G401 (cell line): ENCODE measurements around the gene KSR1. TPM values are rescaled to one million over a fixed set of nuclear protein-coding genes. Genes with fewer than 3 reads are reported as not detected.

ENCODE experiments used
- DNase-seq: peaks from one replicate; pipeline ENCODE4 v3.0.0-alpha.2; 2015; ENCODE audit warnings: low spot score
- in situ Hi-C: cut with HindIII; loops from 2 replicates; pipeline ENCODE4 v1.10.0; 2016; ENCODE audit warnings: low sequenced_read_pairs, mixed read lengths
- total RNA-seq: library from RNA; depleted of rRNA; stranded (reverse); fragments of >200 nt; shearing (Covaris generic); gene quantifications from 2 replicates; pipeline ENCODE4 v1.2.3, GENCODE V29; 2014

The KSR1 gene
- total RNA-seq, 1 experiment from 2014 or later = 6.0 TPM

- DNase-seq = no peak
- in situ Hi-C loops = no loop called here
Observed at GRCh38 chr17:27605409-27605808, 149.2 kb downstream of the KSR1 start.

GRCh38 chr17:27607521-27608091 lies 151.4 kb downstream of the KSR1 start:
- no peak for DNase-seq
- in situ Hi-C loops = no loop called here

- in situ Hi-C loops = no loop called here
Observed at GRCh38 chr17:27608328-27609230, 152.3 kb downstream of the KSR1 start.

GRCh38 chr17:27609611-27610303 lies 153.5 kb downstream of the KSR1 start:
- in situ Hi-C loops = no loop called here
- peak; percentile 30 for DNase-seq

More at GRCh38 chr17:27608328-27609230, 152.3 kb downstream of the KSR1 start:
- no peak for DNase-seq

- in situ Hi-C loops = no loop called here
- DNase-seq = no peak
Observed at GRCh38 chr17:27610304-27610677, 154.0 kb downstream of the KSR1 start.

- no peak for DNase-seq
- in situ Hi-C loops = no loop called here
Observed at GRCh38 chr17:27612160-27612770, 156.0 kb downstream of the KSR1 start.

GRCh38 chr17:27613433-27613832 lies 157.2 kb downstream of the KSR1 start:
- DNase-seq = no peak
- in situ Hi-C loops = no loop called here

GRCh38 chr17:27615121-27615520 lies 158.9 kb downstream of the KSR1 start:
- no peak for DNase-seq
- in situ Hi-C loops = no loop called here

- in situ Hi-C loops = no loop called here
Observed at GRCh38 chr17:27616414-27616813, 160.2 kb downstream of the KSR1 start.

GRCh38 chr17:27618417-27618816 lies 162.2 kb downstream of the KSR1 start:
- DNase-seq = no peak
- in situ Hi-C loops = no loop called here

More at GRCh38 chr17:27616414-27616813, 160.2 kb downstream of the KSR1 start:
- no peak for DNase-seq

- in situ Hi-C loops = no loop called here
- DNase-seq = no peak
Observed at GRCh38 chr17:27620721-27621120, 164.5 kb downstream of the KSR1 start.

- peak; percentile 15 for DNase-seq
- in situ Hi-C loops = no loop called here
Observed at GRCh38 chr17:27621536-27621935, 165.3 kb downstream of the KSR1 start.

- in situ Hi-C loops = no loop called here
- no peak for DNase-seq
Observed at GRCh38 chr17:27621942-27622559, 165.8 kb downstream of the KSR1 start.

- DNase-seq = peak; percentile 18
- in situ Hi-C loops = no loop called here
Observed at GRCh38 chr17:27622986-27623385, 166.7 kb downstream of the KSR1 start.

GRCh38 chr17:27623614-27624013 lies 167.4 kb downstream of the KSR1 start:
- DNase-seq = no peak
- in situ Hi-C loops = no loop called here

- DNase-seq = no peak
- in situ Hi-C loops = no loop called here
Observed at GRCh38 chr17:27624539-27624938, 168.3 kb downstream of the KSR1 start.

GRCh38 chr17:27625856-27626255 lies 169.6 kb downstream of the KSR1 start:
- in situ Hi-C loops = no loop called here
- no peak for DNase-seq

- in situ Hi-C loops = no loop called here
Observed at GRCh38 chr17:27627514-27627913, 171.3 kb downstream of the KSR1 start.

GRCh38 chr17:27628376-27628775 lies 172.1 kb downstream of the KSR1 start:
- no peak for DNase-seq
- in situ Hi-C loops = no loop called here

More at GRCh38 chr17:27627514-27627913, 171.3 kb downstream of the KSR1 start:
- DNase-seq = no peak
